GM19324 (cell line): ENCODE results near the gene GRPEL1.

Source experiments
- ATAC-seq: cut with Tn5 transposase; IDR thresholded peaks from one replicate; pipeline ENCODE4 v1.9.1; 2021; ENCODE audit warnings: mild to moderate bottlenecking, moderate library complexity; ENCODE audit not compliant: unreplicated experiment, low FRiP score

The GRPEL1 gene

GRCh38 chr4:7046971-7047370 is 20.9 kb downstream of the GRPEL1 start:
- ATAC-seq = no peak

- no peak for ATAC-seq
These were observed 21.6 kb downstream of the GRPEL1 start for GRCh38 chr4:7045961-7046921.

DNA sequence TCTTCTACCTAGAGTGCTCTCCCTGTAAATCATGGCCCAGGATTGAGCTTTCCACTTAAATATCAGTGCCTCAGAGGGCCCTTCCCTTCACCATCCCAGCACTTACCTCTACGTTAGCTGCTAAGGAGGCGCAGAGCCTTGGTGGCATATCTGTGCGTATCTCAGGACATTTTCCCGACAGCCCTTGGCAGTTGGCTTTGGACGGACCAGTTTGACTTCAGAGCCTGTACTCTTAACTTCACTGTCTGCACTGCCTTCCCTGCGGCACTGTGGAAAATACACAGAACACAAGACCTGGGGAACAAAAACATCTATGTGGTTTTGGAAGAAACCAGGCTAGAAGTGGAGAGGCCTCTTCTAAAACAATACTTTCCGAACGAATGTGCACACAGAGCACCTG is 22.3 kb downstream of the GRPEL1 start:
- ATAC-seq = no peak

GRCh38 chr4:7044137-7044930 is 23.5 kb downstream of the GRPEL1 start:
- no peak for ATAC-seq

GRCh38 chr4:7043284-7044136 is 24.4 kb downstream of the GRPEL1 start, which contains the start of gene TADA2B:
Gene TADA2B, plus strand, starts transcription at chr4:7043372. Its CDS starts 208 bp downstream, at chr4:7043580.
- peak; percentile 28 for ATAC-seq

DNA sequence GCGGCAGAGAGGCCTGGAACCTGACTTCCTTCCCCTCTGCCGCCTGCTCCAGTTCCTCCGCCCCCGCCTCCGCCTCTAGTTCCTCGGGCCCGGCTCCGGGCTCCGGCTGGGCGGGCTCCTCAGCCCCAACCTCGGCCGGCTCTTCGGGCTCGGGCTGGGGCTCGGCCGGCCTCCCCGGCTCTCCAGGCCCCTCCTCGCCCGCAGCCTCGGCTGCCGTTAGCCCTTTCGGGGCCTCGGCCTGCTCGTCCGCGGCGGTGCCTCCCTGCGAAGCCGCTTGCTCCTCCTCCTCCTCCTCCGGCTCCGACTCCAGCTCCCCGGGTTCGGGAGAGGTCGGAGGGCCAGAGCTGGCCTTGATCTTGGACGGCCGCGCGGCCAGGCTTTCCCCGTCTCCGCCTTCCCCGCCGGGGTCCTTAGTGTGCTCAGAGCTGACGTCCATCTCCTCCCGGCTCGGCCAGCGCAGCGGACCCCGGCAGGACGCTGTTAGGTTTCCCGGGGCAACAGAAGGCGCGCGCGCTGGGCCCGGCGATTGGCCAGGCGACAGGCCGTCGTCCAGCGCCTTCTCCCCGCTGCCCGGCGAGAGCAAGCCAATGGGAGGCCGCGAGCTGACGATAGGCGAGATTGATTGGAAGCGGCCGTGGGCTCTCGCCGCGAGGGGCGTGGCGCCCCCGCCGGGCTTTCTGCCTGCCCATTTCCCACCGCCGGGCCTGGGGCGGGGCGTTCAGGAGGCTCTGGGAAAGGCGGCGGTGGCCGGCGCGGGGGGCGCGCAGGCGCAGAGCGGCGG is 25.2 kb downstream of the GRPEL1 start:
- ATAC-seq = peak; percentile 88

GRCh38 chr4:7041801-7042502 is 25.9 kb downstream of the GRPEL1 start:
- ATAC-seq = no peak

- no peak for ATAC-seq
These were observed 26.6 kb downstream of the GRPEL1 start for GRCh38 chr4:7041246-7041645.

GRCh38 chr4:7040765-7041164 is 27.1 kb downstream of the GRPEL1 start:
- ATAC-seq = no peak

- ATAC-seq = no peak
These were observed 30.4 kb downstream of the GRPEL1 start for GRCh38 chr4:7037425-7037824.

GRCh38 chr4:7034262-7035081 is 33.4 kb downstream of the GRPEL1 start:
- ATAC-seq = no peak

- ATAC-seq = no peak
These were observed 35.3 kb downstream of the GRPEL1 start for GRCh38 chr4:7032596-7032995.

GRCh38 chr4:7031558-7032449 is 36.1 kb downstream of the GRPEL1 start:
- no peak for ATAC-seq

GRCh38 chr4:7030856-7031255 is 37.0 kb downstream of the GRPEL1 start:
- no peak for ATAC-seq

DNA sequence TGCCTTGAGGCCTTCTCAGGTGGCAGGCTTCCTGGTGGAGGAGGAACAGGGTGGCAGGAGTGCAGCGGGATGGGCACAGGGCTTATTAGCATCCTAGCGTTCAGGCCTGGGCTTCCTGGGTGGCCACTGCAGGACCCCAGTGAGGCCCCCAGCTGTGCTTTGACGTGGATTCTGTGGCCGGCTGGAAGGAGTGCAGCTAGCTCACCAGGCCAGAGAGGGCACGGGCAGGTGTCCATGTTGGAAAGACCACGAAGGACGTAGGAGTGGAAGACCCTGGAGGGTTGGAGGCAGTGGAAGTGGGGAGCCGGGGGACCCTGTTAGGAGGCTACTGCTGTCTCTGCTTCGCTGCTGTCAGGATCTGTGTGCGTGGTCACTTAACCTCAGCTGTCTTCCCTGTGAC is 37.9 kb downstream of the GRPEL1 start:
- ATAC-seq = no peak

DNA sequence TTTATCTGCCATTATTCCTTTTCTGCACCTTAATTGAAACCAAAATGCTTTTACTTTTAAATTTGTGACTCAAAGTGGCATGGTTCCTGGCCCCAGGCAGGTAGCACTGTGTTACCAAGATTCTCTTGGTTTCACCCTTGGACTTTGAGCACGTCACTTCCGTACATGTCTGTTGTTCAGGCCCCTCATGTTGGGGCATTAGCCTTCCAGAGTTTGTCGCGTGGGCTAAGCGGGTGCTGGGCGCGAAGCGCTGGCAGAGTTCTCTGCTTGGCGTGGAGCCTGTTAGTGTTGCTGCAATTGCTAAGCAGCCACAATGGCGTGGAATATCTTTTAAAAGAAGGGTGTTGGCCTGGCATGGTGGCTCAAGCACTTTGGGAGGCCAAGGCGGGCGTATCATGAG is 38.7 kb downstream of the GRPEL1 start:
- ATAC-seq = no peak

DNA sequence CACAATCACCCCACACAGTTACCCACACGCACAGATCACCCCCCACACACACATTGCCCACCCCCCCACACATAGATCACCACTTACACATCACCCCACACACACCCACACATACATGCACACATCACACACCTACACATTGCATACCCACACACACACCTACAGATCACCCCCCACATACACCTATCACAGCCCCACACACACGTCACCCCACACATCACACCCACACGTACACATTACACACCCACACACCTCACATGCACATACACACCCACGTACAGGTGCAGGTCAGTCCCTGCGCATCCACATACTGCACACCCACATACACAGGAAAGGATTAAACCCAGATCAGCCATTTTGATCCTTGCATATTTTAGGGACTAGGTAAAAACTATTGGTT is 40.0 kb downstream of the GRPEL1 start:
- no peak for ATAC-seq
